Activated T-helper 2 cell treated with anti-CD3 and anti-CD28 coated beads, Interferon-gamma antibody, Interleukin-2, Interleukin-4, amounts not matched to agents 10 μg/mL and 5 μg/mL and 100 μg/mL, durations not matched to agents 14 hours and 24 hours and 36 hours (primary cell): ENCODE results near the gene DTX2. TPM values are rescaled to one million over a fixed set of nuclear protein-coding genes. Genes with fewer than 3 reads are reported as not detected.
"Not testable (repeated sequence)": the region's sequence is repeated elsewhere in the genome, so short reads cannot be mapped to it uniquely, and the experiment has no call there.

ENCODE experiments used
- DNase-seq: peaks from one replicate; pipeline ENCODE4 v3.0.0; 2021; ENCODE audit warnings: low spot score
- H3K27ac Mint-ChIP-seq: one replicate; pipeline ENCODE4 v1.8.0; 2021; ENCODE audit warnings: mixed read lengths
- H3K27me3 Mint-ChIP-seq: one replicate; pipeline ENCODE4 v1.8.0; 2021; ENCODE audit warnings: low read depth, mixed read lengths
- H3K36me3 Mint-ChIP-seq: one replicate; pipeline ENCODE4 v1.8.0; 2021; ENCODE audit warnings: low read depth, mixed read lengths
- H3K4me1 Mint-ChIP-seq: one replicate; pipeline ENCODE4 v1.8.0; 2021; ENCODE audit warnings: low read depth, mixed read lengths
- H3K4me3 Mint-ChIP-seq: one replicate; pipeline ENCODE4 v1.8.0; 2021; ENCODE audit warnings: low read depth, mild to moderate bottlenecking, moderate library complexity, mixed read lengths
- H3K9me3 Mint-ChIP-seq: one replicate; pipeline ENCODE4 v1.8.0; 2021; ENCODE audit warnings: mixed read lengths
- intact Hi-C: fragments of 100-400 bp; cut with micrococcal nuclease; formaldehyde crosslinking; loops from one replicate; pipeline ENCODE4 v1.15.1; 2023
- total RNA-seq: library from RNA; stranded (reverse); gene quantifications from 2 replicates; pipeline ENCODE4 v1.2.3, GENCODE V29; 2022

DTX2 gene
- total RNA-seq, 1 donor from 2014 or later: 24.7 TPM

GRCh38 chr7:76503244-76503643 is 41.7 kb downstream of the DTX2 start:
- H3K4me3 Mint-ChIP-seq, DNase-seq, intact Hi-C loops, H3K27me3 Mint-ChIP-seq, H3K9me3 Mint-ChIP-seq, H3K27ac Mint-ChIP-seq, H3K4me1 Mint-ChIP-seq, H3K36me3 Mint-ChIP-seq: not testable (repeated sequence)

- DNase-seq: peak; percentile 7
- H3K4me1 Mint-ChIP-seq, H3K9me3 Mint-ChIP-seq, H3K36me3 Mint-ChIP-seq, H3K27me3 Mint-ChIP-seq, H3K4me3 Mint-ChIP-seq, intact Hi-C loops, H3K27ac Mint-ChIP-seq: not testable (repeated sequence)
Measured at GRCh38 chr7:76504351-76505167, 43.0 kb downstream of the DTX2 start.

GRCh38 chr7:76505168-76506080 is 43.9 kb downstream of the DTX2 start:
- no peak overlapping the region for H3K27ac Mint-ChIP-seq
- no peaks in the 10 kb centered on the region for H3K4me1 Mint-ChIP-seq
- intact Hi-C loops: no loop called here
- H3K36me3 Mint-ChIP-seq: peaks cover 6% of the 10 kb centered on the region
- H3K4me3 Mint-ChIP-seq: no peak overlapping the region
- H3K9me3 Mint-ChIP-seq: no peaks in the 10 kb centered on the region
- peak; percentile 4 for DNase-seq
- no peaks in the 10 kb centered on the region for H3K27me3 Mint-ChIP-seq

- peak; percentile 5 for DNase-seq
- Mint-ChIP-seq H3K4me3 (no peak overlapping the region), H3K27ac (no peak overlapping the region), H3K4me1 (no peaks in the 10 kb centered on the region), H3K36me3 (peaks cover 6% of the 10 kb centered on the region), H3K9me3 (no peaks in the 10 kb centered on the region), H3K27me3 (no peaks in the 10 kb centered on the region)
- intact Hi-C loops: no loop called here
Measured at GRCh38 chr7:76506081-76506440, 44.6 kb downstream of the DTX2 start.

- H3K27me3 Mint-ChIP-seq, H3K4me1 Mint-ChIP-seq, intact Hi-C loops, DNase-seq, H3K9me3 Mint-ChIP-seq, H3K4me3 Mint-ChIP-seq, H3K36me3 Mint-ChIP-seq, H3K27ac Mint-ChIP-seq: not testable (repeated sequence)
Measured at GRCh38 chr7:76506643-76507042, 45.1 kb downstream of the DTX2 start.

GRCh38 chr7:76507723-76508406 is 46.4 kb downstream of the DTX2 start:
- intact Hi-C loops: no loop called here
- H3K9me3 Mint-ChIP-seq: no peaks in the 10 kb centered on the region
- no peaks in the 10 kb centered on the region for H3K4me1 Mint-ChIP-seq
- peak; percentile 6 for DNase-seq
- H3K27me3 Mint-ChIP-seq: no peaks in the 10 kb centered on the region
- no peak overlapping the region for H3K4me3 Mint-ChIP-seq
- H3K27ac Mint-ChIP-seq: no peak overlapping the region
- peaks cover 3% of the 10 kb centered on the region for H3K36me3 Mint-ChIP-seq

- Mint-ChIP-seq H3K9me3 (no peaks in the 10 kb centered on the region), H3K27me3 (no peaks in the 10 kb centered on the region), H3K4me1 (no peaks in the 10 kb centered on the region), H3K27ac (no peak within 1 kb of the TSS), H3K4me3 (no peak within 1 kb of the TSS), H3K36me3 (no peaks in the 10 kb centered on the region)
- DNase-seq: peak; percentile 8
- intact Hi-C loops: no loop called here
Measured at GRCh38 chr7:76509931-76510877, 48.7 kb downstream of the DTX2 start, which contains the start of gene UPK3B. Gene UPK3B (plus strand): TSS chr7:76510552. CDS start chr7:76510653, 101 bp downstream.

GRCh38 chr7:76511200-76511910 is 49.8 kb downstream of the DTX2 start:
- peak; percentile 2 for DNase-seq
- H3K27me3 Mint-ChIP-seq, H3K4me3 Mint-ChIP-seq, intact Hi-C loops, H3K36me3 Mint-ChIP-seq, H3K27ac Mint-ChIP-seq, H3K9me3 Mint-ChIP-seq, H3K4me1 Mint-ChIP-seq: not testable (repeated sequence)

GRCh38 chr7:76511911-76512885 is 50.7 kb downstream of the DTX2 start:
- H3K27me3 Mint-ChIP-seq, intact Hi-C loops, H3K9me3 Mint-ChIP-seq, H3K4me1 Mint-ChIP-seq, H3K36me3 Mint-ChIP-seq, DNase-seq, H3K27ac Mint-ChIP-seq, H3K4me3 Mint-ChIP-seq: not testable (repeated sequence)

GRCh38 chr7:76512941-76513816 is 51.7 kb downstream of the DTX2 start:
- Mint-ChIP-seq H3K4me1 (no peaks in the 10 kb centered on the region), H3K27ac (no peak overlapping the region), H3K27me3 (no peaks in the 10 kb centered on the region), H3K36me3 (no peaks in the 10 kb centered on the region), H3K9me3 (no peaks in the 10 kb centered on the region), H3K4me3 (no peak overlapping the region)
- peak; percentile 6 for DNase-seq
- intact Hi-C loops: no loop called here
